D341Med (cell line): ENCODE data around the gene GRB7.

ENCODE experiments used
- DNase-seq: peaks from one replicate; pipeline ENCODE4 v3.0.0; 2012; ENCODE audit warnings: low spot score

The GRB7 gene

GRCh38 chr17:39772987-39773934 lies 35.5 kb downstream of the GRB7 start:
- DNase-seq = no peak

GRCh38 chr17:39774047-39774446 lies 36.3 kb downstream of the GRB7 start:
- no peak for DNase-seq

GRCh38 chr17:39775031-39775430 lies 37.3 kb downstream of the GRB7 start:
- no peak for DNase-seq

- no peak for DNase-seq
Measured at GRCh38 chr17:39776252-39776651, 38.5 kb downstream of the GRB7 start.

- no peak for DNase-seq
Measured at GRCh38 chr17:39777534-39778365, 40.0 kb downstream of the GRB7 start.

GRCh38 chr17:39781031-39781860 lies 43.5 kb downstream of the GRB7 start:
- no peak for DNase-seq

GRCh38 chr17:39781861-39782213 lies 44.1 kb downstream of the GRB7 start:
- no peak for DNase-seq

- no peak for DNase-seq
Measured at GRCh38 chr17:39782481-39782880, 44.7 kb downstream of the GRB7 start.

GRCh38 chr17:39782980-39783379 lies 45.2 kb downstream of the GRB7 start:
- DNase-seq = no peak

- DNase-seq = no peak
Measured at GRCh38 chr17:39787041-39787440, 49.3 kb downstream of the GRB7 start.

GRCh38 chr17:39787743-39788484 lies 50.2 kb downstream of the GRB7 start:
- DNase-seq = no peak

GRCh38 chr17:39791111-39791992 lies 53.6 kb downstream of the GRB7 start:
- DNase-seq = no peak

- no peak for DNase-seq
Measured at GRCh38 chr17:39792526-39793221, 54.9 kb downstream of the GRB7 start.

- no peak for DNase-seq
Measured at GRCh38 chr17:39793301-39793872, 55.6 kb downstream of the GRB7 start.

GRCh38 chr17:39794249-39794970 lies 56.7 kb downstream of the GRB7 start:
- no peak for DNase-seq
